ENCODE data around the gene ITIH3. TPM values are rescaled to one million over a fixed set of nuclear protein-coding genes. Genes with fewer than 3 reads are reported as not detected.

ITIH3 gene
- total RNA-seq, 4 donors from 2014 or later, result 0.18 to 5.6 (median 1.2) TPM

- Histone ChIP-seq H3K36me3 (no peaks in the 10 kb centered on the region), H3K4me1 (no peaks in the 10 kb centered on the region), H3K9me3 (no peaks in the 10 kb centered on the region), H3K27me3 (peaks cover under 1% of the 10 kb centered on the region), H3K27ac (no peak within 1 kb of the TSS), H3K4me3 (no peak within 1 kb of the TSS)
- WGBS, result 94% methylated on average over 8 of the region's 12 CpGs
- no peak for DNase-seq (ENCODE audit: low spot score in 2 of 2)
- TF ChIP-seq POLR2A (IDR thresholded peaks at IDR 0.05), result no peak
- TF ChIP-seq EP300 (IDR thresholded peaks at IDR 0.05), result no peak
- TF ChIP-seq CTCF (IDR thresholded peaks at IDR 0.05), result no peak
- TF ChIP-seq POLR2AphosphoS5 (IDR thresholded peaks at IDR 0.05), result no peak
Measured at GRCh38 chr3:52777127-52777958, 17.3 kb upstream of the ITIH3 start, which contains the start of gene ITIH1. TSS of gene ITIH1 (plus strand) at chr3:52777599. CDS start at chr3:52777616, 17 bp downstream.

GRCh38 chr3:52777959-52778805 is 16.4 kb upstream of the ITIH3 start:
- Histone ChIP-seq H3K36me3 (no peaks in the 10 kb centered on the region), H3K27ac (no peak overlapping the region), H3K27me3 (peaks cover 3% of the 10 kb centered on the region), H3K4me3 (no peak overlapping the region), H3K4me1 (no peaks in the 10 kb centered on the region), H3K9me3 (no peaks in the 10 kb centered on the region)
- no peak for DNase-seq (ENCODE audit: low spot score in 2 of 2)
- TF ChIP-seq CTCF (IDR thresholded peaks at IDR 0.05) (no peak), POLR2A (IDR thresholded peaks at IDR 0.05) (no peak), EP300 (IDR thresholded peaks at IDR 0.05) (no peak), POLR2AphosphoS5 (IDR thresholded peaks at IDR 0.05) (no peak)
- WGBS, result 79% methylated on average over 16 of the region's 17 CpGs

GRCh38 chr3:52779011-52779836 is 15.4 kb upstream of the ITIH3 start:
- WGBS, result 72% methylated on average over 10 of the region's 11 CpGs
- peaks cover 3% of the 10 kb centered on the region for H3K27me3 ChIP-seq
- no peak for DNase-seq (ENCODE audit: low spot score in 2 of 2)
- H3K9me3 ChIP-seq, result no peaks in the 10 kb centered on the region
- TF ChIP-seq POLR2AphosphoS5 (IDR thresholded peaks at IDR 0.05) (no peak), CTCF (IDR thresholded peaks at IDR 0.05) (no peak), POLR2A (IDR thresholded peaks at IDR 0.05) (no peak), EP300 (IDR thresholded peaks at IDR 0.05) (no peak)
- no peaks in the 10 kb centered on the region for H3K4me1 ChIP-seq
- H3K4me3 ChIP-seq, result no peak overlapping the region
- no peak overlapping the region for H3K27ac ChIP-seq
- H3K36me3 ChIP-seq, result no peaks in the 10 kb centered on the region

- WGBS, result 83% methylated on average over 8 of the region's 8 CpGs
- TF ChIP-seq EP300 (IDR thresholded peaks at IDR 0.05) (no peak), POLR2AphosphoS5 (IDR thresholded peaks at IDR 0.05) (no peak), CTCF (IDR thresholded peaks at IDR 0.05) (no peak), POLR2A (IDR thresholded peaks at IDR 0.05) (no peak)
Measured at GRCh38 chr3:52779837-52780585, 14.6 kb upstream of the ITIH3 start.

More at GRCh38 chr3:52779837-52780585, 14.6 kb upstream of the ITIH3 start:
- DNase-seq (ENCODE audit: low spot score in 2 of 2), result no peak
- no peak overlapping the region for H3K4me3 ChIP-seq
- no peaks in the 10 kb centered on the region for H3K36me3 ChIP-seq
- no peaks in the 10 kb centered on the region for H3K4me1 ChIP-seq
- H3K27me3 ChIP-seq, result peaks cover 3% of the 10 kb centered on the region
- H3K9me3 ChIP-seq, result no peaks in the 10 kb centered on the region
- H3K27ac ChIP-seq, result no peak overlapping the region

Measured in suprapubic skin (tissue), 4 donors.